Bronchus fibroblast of lung (primary cell): ENCODE data around the gene OR10H2. TPM values are rescaled to one million over a fixed set of nuclear protein-coding genes. Genes with fewer than 3 reads are reported as not detected.

Source experiments
- total RNA-seq: library from RNA; depleted of rRNA; stranded (reverse); fragments of >200 nt; gene quantifications from 2 replicates; pipeline ENCODE4 v1.2.3, GENCODE V29; 2015

OR10H2 gene, protein sequence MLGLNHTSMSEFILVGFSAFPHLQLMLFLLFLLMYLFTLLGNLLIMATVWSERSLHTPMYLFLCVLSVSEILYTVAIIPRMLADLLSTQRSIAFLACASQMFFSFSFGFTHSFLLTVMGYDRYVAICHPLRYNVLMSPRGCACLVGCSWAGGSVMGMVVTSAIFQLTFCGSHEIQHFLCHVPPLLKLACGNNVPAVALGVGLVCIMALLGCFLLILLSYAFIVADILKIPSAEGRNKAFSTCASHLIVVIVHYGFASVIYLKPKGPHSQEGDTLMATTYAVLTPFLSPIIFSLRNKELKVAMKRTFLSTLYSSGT
- not detected in 2 replicates for total RNA-seq

GRCh38 chr19:15727724-15728123 is at the start of gene OR10H2:
TSS of gene OR10H2 (plus strand) at chr19:15728024. CDS start at chr19:15728044, 20 bp downstream.

DNA sequence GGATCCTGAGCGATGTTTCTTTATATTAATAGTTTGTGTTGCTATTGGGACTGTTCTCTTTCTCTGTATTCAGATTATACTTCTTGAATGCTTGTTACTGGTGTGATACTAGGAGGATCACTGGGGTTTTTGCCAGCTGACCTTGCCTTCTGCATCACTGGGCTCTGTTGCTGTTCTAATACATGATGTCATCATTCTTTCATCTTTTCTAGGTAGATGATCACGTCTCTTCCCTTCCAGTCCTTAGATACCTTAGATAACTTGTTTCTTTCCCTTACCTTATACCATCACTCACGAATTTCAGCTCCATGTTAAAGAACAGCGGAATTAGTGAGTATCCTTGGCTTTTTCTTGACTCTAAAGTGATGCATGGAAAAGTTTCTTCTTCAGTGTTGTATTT is 9.9 kb downstream of the OR10H2 start, which contains the start of gene OR10H3:
Gene OR10H3 (plus strand): TSS at position 264 of the 400 bp plus-strand sequence. CDS start 3,408 bp downstream, outside the sequence.

Other genes starting within 250 kb of the OR10H2 start
- not detected in 2 replicates for gene PGLYRP2, start 248.5 kb upstream of the OR10H2 start, total RNA-seq
- not detected in 2 replicates for gene CYP4F22, start 219.5 kb upstream of the OR10H2 start, total RNA-seq
- not detected in 2 replicates for gene CYP4F8, start 112.8 kb upstream of the OR10H2 start, total RNA-seq
- gene CYP4F3, start 87.1 kb upstream of the OR10H2 start, total RNA-seq = not detected in 2 replicates
- not detected in 2 replicates for gene CYP4F12, start 54.9 kb upstream of the OR10H2 start, total RNA-seq
- gene OR10H3, start 10.0 kb downstream of the OR10H2 start, total RNA-seq = not detected in 2 replicates
- not detected in 2 replicates for gene OR10H5, start 59.6 kb downstream of the OR10H2 start, total RNA-seq
- gene OR10H1, start 87.6 kb downstream of the OR10H2 start, total RNA-seq = not detected in 2 replicates
- not detected in 2 replicates for gene CYP4F2, start 170.1 kb downstream of the OR10H2 start, total RNA-seq
- gene CYP4F11, start 206.5 kb downstream of the OR10H2 start, total RNA-seq = not detected in 2 replicates
- not detected in 2 replicates for gene OR10H4, start 221.0 kb downstream of the OR10H2 start, total RNA-seq